Neural progenitor cell (in vitro differentiated cells): ENCODE results near the gene OSTM1.

Experiments used
- CTCF ChIP-seq: fragments of 200-600 bp; sonication (generic); IDR thresholded peaks from 2 replicates; pipeline ENCODE4 v1.5.1; 2017; ENCODE audit warnings: antibody characterized with exemption, mild to moderate bottlenecking
- EZH2 ChIP-seq: fragments of 200-600 bp; sonication (generic); IDR thresholded peaks from 2 replicates; pipeline ENCODE4 v1.6.1; 2017; ENCODE audit warnings: antibody characterized with exemption, mild to moderate bottlenecking, moderate library complexity

- TF ChIP-seq CTCF (no peak), EZH2 (no peak)
These were observed 23.3 kb upstream of the OSTM1 start for GRCh38 chr6:108097882-108098281.
